ENCODE data around the gene TMEM176A. TPM values are rescaled to one million over a fixed set of nuclear protein-coding genes. Genes with fewer than 3 reads are reported as not detected.
"Not testable (repeated sequence)": the region's sequence is repeated elsewhere in the genome, so short reads cannot be mapped to it uniquely, and the experiment has no call there.

Gene TMEM176A
- polyA plus RNA-seq, 1 donor from 2014 or later, result not detected

DNA sequence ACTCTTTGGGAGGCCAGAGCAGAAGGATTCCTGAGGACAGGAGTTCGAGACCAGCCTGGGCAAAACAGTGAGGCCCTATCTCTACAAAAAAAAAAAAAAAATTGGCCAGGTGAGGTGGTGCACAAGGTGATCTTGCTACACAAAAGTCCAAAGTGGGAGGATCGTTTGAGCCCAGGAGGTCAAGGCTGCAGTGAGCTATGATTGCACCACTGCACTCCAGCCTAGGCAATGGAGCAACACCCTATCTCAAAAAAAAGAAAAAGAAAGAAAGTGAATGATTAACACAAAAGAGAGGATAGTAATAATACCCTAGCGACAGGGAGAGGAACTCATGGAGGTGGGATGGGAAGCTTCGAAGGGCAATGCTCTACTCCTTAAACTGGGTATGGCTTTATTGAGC, 30.8 kb upstream of the TMEM176A start:
- Histone ChIP-seq H3K4me2 (ENCODE audit: low read length) (no peak overlapping the region), H3K9ac (ENCODE audit: low read length) (no peak overlapping the region), H3K27me3 (ENCODE audit: insufficient read depth, low read depth, low read length) (no peaks in the 10 kb centered on the region), H3K27ac (ENCODE audit: low read length) (no peak overlapping the region), H3F3A (ENCODE audit: insufficient read depth, low read length, poor library complexity, severe bottlenecking) (no peaks in the 10 kb centered on the region), H3K4me3 (ENCODE audit: low read length) (no peak overlapping the region), H3K36me3 (ENCODE audit: insufficient read depth, low read length) (no peaks in the 10 kb centered on the region), H4K20me1 (ENCODE audit: insufficient read depth) (no peaks in the 10 kb centered on the region), H3K79me2 (replicated peaks; ENCODE audit: insufficient read depth, low read length) (no peaks in the 10 kb centered on the region), H2AFZ (ENCODE audit: low read depth, low read length) (no peak overlapping the region), H3K9me3 (ENCODE audit: low read length) (no peaks in the 10 kb centered on the region), H3K9me2 (ENCODE audit: insufficient read depth, low read length) (no peaks in the 10 kb centered on the region)
- TF ChIP-seq EZH2 (IDR thresholded peaks at IDR 0.05; ENCODE audit: borderline replicate concordance, insufficient read depth, low read length, poor library complexity, severe bottlenecking) (no peak), SMC3 (conservative IDR thresholded peaks at IDR 0.05; ENCODE audit: poor library complexity) (no peak), POLR2AphosphoS5 (IDR thresholded peaks at IDR 0.05) (no peak), TAF1 (IDR thresholded peaks at IDR 0.05; ENCODE audit: low read depth) (no peak), MXI1 (conservative IDR thresholded peaks at IDR 0.05; ENCODE audit: poor library complexity, severe bottlenecking) (no peak), RAD21 (conservative IDR thresholded peaks at IDR 0.05) (no peak), EP300 (conservative IDR thresholded peaks at IDR 0.05; ENCODE audit: poor library complexity, severe bottlenecking) (no peak)
- TF ChIP-seq, protein P1, sequence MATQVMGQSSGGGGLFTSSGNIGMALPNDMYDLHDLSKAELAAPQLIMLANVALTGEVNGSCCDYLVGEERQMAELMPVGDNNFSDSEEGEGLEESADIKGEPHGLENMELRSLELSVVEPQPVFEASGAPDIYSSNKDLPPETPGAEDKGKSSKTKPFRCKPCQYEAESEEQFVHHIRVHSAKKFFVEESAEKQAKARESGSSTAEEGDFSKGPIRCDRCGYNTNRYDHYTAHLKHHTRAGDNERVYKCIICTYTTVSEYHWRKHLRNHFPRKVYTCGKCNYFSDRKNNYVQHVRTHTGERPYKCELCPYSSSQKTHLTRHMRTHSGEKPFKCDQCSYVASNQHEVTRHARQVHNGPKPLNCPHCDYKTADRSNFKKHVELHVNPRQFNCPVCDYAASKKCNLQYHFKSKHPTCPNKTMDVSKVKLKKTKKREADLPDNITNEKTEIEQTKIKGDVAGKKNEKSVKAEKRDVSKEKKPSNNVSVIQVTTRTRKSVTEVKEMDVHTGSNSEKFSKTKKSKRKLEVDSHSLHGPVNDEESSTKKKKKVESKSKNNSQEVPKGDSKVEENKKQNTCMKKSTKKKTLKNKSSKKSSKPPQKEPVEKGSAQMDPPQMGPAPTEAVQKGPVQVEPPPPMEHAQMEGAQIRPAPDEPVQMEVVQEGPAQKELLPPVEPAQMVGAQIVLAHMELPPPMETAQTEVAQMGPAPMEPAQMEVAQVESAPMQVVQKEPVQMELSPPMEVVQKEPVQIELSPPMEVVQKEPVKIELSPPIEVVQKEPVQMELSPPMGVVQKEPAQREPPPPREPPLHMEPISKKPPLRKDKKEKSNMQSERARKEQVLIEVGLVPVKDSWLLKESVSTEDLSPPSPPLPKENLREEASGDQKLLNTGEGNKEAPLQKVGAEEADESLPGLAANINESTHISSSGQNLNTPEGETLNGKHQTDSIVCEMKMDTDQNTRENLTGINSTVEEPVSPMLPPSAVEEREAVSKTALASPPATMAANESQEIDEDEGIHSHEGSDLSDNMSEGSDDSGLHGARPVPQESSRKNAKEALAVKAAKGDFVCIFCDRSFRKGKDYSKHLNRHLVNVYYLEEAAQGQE (IDR thresholded peaks at IDR 0.05; ENCODE audit: borderline replicate concordance), result no peak
- TF ChIP-seq, protein P2, sequence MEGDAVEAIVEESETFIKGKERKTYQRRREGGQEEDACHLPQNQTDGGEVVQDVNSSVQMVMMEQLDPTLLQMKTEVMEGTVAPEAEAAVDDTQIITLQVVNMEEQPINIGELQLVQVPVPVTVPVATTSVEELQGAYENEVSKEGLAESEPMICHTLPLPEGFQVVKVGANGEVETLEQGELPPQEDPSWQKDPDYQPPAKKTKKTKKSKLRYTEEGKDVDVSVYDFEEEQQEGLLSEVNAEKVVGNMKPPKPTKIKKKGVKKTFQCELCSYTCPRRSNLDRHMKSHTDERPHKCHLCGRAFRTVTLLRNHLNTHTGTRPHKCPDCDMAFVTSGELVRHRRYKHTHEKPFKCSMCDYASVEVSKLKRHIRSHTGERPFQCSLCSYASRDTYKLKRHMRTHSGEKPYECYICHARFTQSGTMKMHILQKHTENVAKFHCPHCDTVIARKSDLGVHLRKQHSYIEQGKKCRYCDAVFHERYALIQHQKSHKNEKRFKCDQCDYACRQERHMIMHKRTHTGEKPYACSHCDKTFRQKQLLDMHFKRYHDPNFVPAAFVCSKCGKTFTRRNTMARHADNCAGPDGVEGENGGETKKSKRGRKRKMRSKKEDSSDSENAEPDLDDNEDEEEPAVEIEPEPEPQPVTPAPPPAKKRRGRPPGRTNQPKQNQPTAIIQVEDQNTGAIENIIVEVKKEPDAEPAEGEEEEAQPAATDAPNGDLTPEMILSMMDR (IDR thresholded peaks at IDR 0.05; ENCODE audit: poor library complexity, severe bottlenecking), result no peak

DNA sequence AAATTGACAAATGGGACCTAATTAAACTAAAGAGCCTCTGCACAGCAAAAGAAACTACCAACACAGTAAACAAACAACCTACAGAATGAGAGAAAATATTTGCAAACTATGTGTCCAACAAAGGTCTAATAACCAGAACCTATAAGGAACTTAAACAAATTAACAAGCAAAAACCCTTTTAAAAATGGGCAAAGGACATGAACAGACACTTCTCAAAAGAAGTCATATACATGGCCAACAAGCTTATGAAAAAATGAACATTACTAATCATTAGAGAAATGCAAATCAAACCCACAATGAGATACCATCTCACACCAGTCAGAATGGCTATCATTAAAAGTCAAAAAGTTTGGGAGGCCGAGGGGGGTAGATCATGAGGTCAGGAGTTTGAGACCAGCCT, 26.4 kb upstream of the TMEM176A start:
- not testable (repeated sequence) for H3K27ac ChIP-seq (ENCODE audit: low read length); H2AFZ ChIP-seq (ENCODE audit: low read depth, low read length); H3K4me2 ChIP-seq (ENCODE audit: low read length); H3K4me3 ChIP-seq (ENCODE audit: low read length); H3K9me2 ChIP-seq (ENCODE audit: insufficient read depth, low read length); H3K9me3 ChIP-seq (ENCODE audit: low read length); H3K79me2 ChIP-seq (replicated peaks; ENCODE audit: insufficient read depth, low read length); H4K20me1 ChIP-seq (ENCODE audit: insufficient read depth); H3K9ac ChIP-seq (ENCODE audit: low read length); H3K36me3 ChIP-seq (ENCODE audit: insufficient read depth, low read length); H3F3A ChIP-seq (ENCODE audit: insufficient read depth, low read length, poor library complexity, severe bottlenecking); H3K27me3 ChIP-seq (ENCODE audit: insufficient read depth, low read depth, low read length)
